Measurements from ENCODE around the gene LRRC36. TPM values are rescaled to one million over a fixed set of nuclear protein-coding genes. Genes with fewer than 3 reads are reported as not detected.

LRRC36 gene
- total and polyA plus RNA-seq, 8 donors, result 0.37 to 33.0 (median 0.96) TPM; not detected in 4

- H3K4me1 ChIP-seq, result peaks cover 22 to 49% (median 43%) of the 10 kb centered on the region in 4 donors
- peaks cover 9 to 17% (median 15%) of the 10 kb centered on the region in 4 donors for H3K36me3 ChIP-seq
- no peak for TF ChIP-seq POLR2A (IDR thresholded peaks at IDR 0.05)
- TF ChIP-seq, protein P1, sequence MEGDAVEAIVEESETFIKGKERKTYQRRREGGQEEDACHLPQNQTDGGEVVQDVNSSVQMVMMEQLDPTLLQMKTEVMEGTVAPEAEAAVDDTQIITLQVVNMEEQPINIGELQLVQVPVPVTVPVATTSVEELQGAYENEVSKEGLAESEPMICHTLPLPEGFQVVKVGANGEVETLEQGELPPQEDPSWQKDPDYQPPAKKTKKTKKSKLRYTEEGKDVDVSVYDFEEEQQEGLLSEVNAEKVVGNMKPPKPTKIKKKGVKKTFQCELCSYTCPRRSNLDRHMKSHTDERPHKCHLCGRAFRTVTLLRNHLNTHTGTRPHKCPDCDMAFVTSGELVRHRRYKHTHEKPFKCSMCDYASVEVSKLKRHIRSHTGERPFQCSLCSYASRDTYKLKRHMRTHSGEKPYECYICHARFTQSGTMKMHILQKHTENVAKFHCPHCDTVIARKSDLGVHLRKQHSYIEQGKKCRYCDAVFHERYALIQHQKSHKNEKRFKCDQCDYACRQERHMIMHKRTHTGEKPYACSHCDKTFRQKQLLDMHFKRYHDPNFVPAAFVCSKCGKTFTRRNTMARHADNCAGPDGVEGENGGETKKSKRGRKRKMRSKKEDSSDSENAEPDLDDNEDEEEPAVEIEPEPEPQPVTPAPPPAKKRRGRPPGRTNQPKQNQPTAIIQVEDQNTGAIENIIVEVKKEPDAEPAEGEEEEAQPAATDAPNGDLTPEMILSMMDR (IDR thresholded peaks at IDR 0.05), result no peak
- no peak for TF ChIP-seq POLR2AphosphoS5 (IDR thresholded peaks at IDR 0.05)
- no peak for TF ChIP-seq EP300 (IDR thresholded peaks at IDR 0.05)
- intact Hi-C loops (cut with DNase I; ENCODE audit: low total_unique reads), result no loop called here
- no peaks in the 10 kb centered on the region for H3K9me3 ChIP-seq
- H3K27me3 ChIP-seq, result peaks cover 0 to 39% (median 0%) of the 10 kb centered on the region in 3 donors
- WGBS, 5 donors, result 35 to 41% (median 38%) methylated on average over 10 to 13 of the region's 13 CpGs
- H3K4me3 ChIP-seq, result peak overlapping the region; percentile 50 to 63 (median 53)
- peak overlapping the region; percentile 65 to 84 (median 81) for H3K27ac ChIP-seq
- DNase-seq, result peak in 1 of 2 donors; percentile 30
Measured at GRCh38 chr16:67431775-67432505, 105.3 kb downstream of the LRRC36 start.

DNA sequence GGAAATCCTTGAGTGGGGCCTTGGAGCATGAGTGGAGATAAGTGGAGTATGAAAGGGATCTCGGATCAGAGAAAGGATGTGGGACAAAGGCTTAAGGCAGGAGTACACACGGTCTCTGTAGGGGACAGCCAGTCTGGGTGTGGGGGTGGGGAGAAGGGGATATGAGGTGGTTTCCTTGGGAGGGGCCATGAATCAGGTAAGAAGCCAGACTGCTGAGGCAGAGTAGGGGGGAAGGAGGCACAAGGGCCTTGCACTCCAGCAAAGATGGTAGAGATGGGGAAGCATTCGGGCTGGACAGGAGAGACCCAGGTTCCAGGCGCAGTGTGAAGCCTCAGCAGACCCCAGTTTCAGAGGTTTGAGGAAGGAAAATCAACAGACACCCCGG lies 105.9 kb downstream of the LRRC36 start:
- Histone ChIP-seq H3K4me3 (peak overlapping the region in 1 of 4 donors; percentile 63), H3K27ac (peak overlapping the region in 1 of 5 donors; percentile 82)

GRCh38 chr16:67433131-67433719 lies 106.6 kb downstream of the LRRC36 start:
- WGBS, 5 donors, result 74 to 89% (median 83%) methylated on average over 3 to 5 of the region's 5 CpGs
- no peak for DNase-seq
- H3K4me3 ChIP-seq, result no peak overlapping the region
- H3K27ac ChIP-seq, result no peak overlapping the region
- peaks cover 22 to 30% (median 28%) of the 10 kb centered on the region in 4 donors for H3K36me3 ChIP-seq
- intact Hi-C loops (cut with DNase I; ENCODE audit: low total_unique reads), result no loop called here
- no peaks in the 10 kb centered on the region for H3K9me3 ChIP-seq
- peaks cover 21 to 44% (median 38%) of the 10 kb centered on the region in 4 donors for H3K4me1 ChIP-seq
- no peak for TF ChIP-seq POLR2AphosphoS5 (IDR thresholded peaks at IDR 0.05)
- TF ChIP-seq EP300 (IDR thresholded peaks at IDR 0.05), result no peak
- H3K27me3 ChIP-seq, result peaks cover 0 to 28% (median 0%) of the 10 kb centered on the region in 3 donors

More for the DNA sequence above, 105.9 kb downstream of the LRRC36 start:
- Histone ChIP-seq H3K27me3 (peaks cover 0 to 36% (median 0%) of the 10 kb centered on the region in 3 donors), H3K4me1 (peaks cover 22 to 49% (median 43%) of the 10 kb centered on the region in 4 donors), H3K36me3 (peaks cover 15 to 23% (median 21%) of the 10 kb centered on the region in 4 donors), H3K9me3 (no peaks in the 10 kb centered on the region)
- 68 to 74% (median 72%) methylated on average over 4 to 5 of the region's 5 CpGs for WGBS, 5 donors
- no peak for DNase-seq
- intact Hi-C loops (cut with DNase I; ENCODE audit: low total_unique reads), result no loop called here
- TF ChIP-seq POLR2AphosphoS5 (IDR thresholded peaks at IDR 0.05) (no peak), POLR2A (IDR thresholded peaks at IDR 0.05) (no peak), EP300 (IDR thresholded peaks at IDR 0.05) (no peak)
- TF ChIP-seq, protein P1 (IDR thresholded peaks at IDR 0.05), result no peak

Small RNA genes within 50 kb of the gene (small RNA-seq; reads per million reads assigned to genes)
- gene RNU1-123P, result 0 reads per million in 4 donors

Other genes starting within 250 kb of the LRRC36 start
- 10 to 100 TPM in 3 of 5 donors, 1 to 10 TPM in 2; 4.6 to 39.6 (median 13.4) TPM for gene PHAF1, start 216.9 kb upstream of the LRRC36 start, total RNA-seq
- gene PHAF1, start 216.9 kb upstream of the LRRC36 start, polyA plus RNA-seq, result 1 to 10 TPM; 5.1 to 7.6 (median 7.5) TPM
- gene B3GNT9, start 175.8 kb upstream of the LRRC36 start, total RNA-seq, result 10 to 100 TPM in 1 of 5 donors, 1 to 10 TPM in 3, under 1 TPM in 1; 0.58 to 11.2 (median 4.3) TPM
- gene B3GNT9, start 175.8 kb upstream of the LRRC36 start, polyA plus RNA-seq, result 1 to 10 TPM; 3.5 to 7.9 (median 4.0) TPM
- gene TRADD, start 166.9 kb upstream of the LRRC36 start, total RNA-seq, result 100 to 1,000 TPM in 1 of 5 donors, 10 to 100 TPM in 4; 10.6 to 112 (median 38.4) TPM
- 10 to 100 TPM; 18.9 to 39.4 (median 34.8) TPM for gene TRADD, start 166.9 kb upstream of the LRRC36 start, polyA plus RNA-seq
- 100 to 1,000 TPM in 1 of 5 donors, 10 to 100 TPM in 3, 1 to 10 TPM in 1; 5.5 to 412 (median 51.3) TPM for gene FBXL8, start 166.9 kb upstream of the LRRC36 start, total RNA-seq
- gene FBXL8, start 166.9 kb upstream of the LRRC36 start, polyA plus RNA-seq, result 10 to 100 TPM in 2 of 3 donors, 1 to 10 TPM in 1; 8.3 to 18.3 (median 10.7) TPM
- 100 to 1,000 TPM in 1 of 5 donors, 10 to 100 TPM in 3, 1 to 10 TPM in 1; 9.5 to 630 (median 36.5) TPM for gene HSF4, start 162.1 kb upstream of the LRRC36 start, total RNA-seq
- gene HSF4, start 162.1 kb upstream of the LRRC36 start, polyA plus RNA-seq, result 10 to 100 TPM; 23.8 to 65.4 (median 27.9) TPM
- gene NOL3, start 156.3 kb upstream of the LRRC36 start, total RNA-seq, result 100 to 1,000 TPM in 1 of 5 donors, 10 to 100 TPM in 4; 11.4 to 492 (median 39.4) TPM
- 10 to 100 TPM; 17.2 to 59.7 (median 21.5) TPM for gene NOL3, start 156.3 kb upstream of the LRRC36 start, polyA plus RNA-seq
- gene MATCAP1, start 142.9 kb upstream of the LRRC36 start, total RNA-seq, result 100 to 1,000 TPM in 1 of 5 donors, 10 to 100 TPM in 4; 13.2 to 156 (median 24.0) TPM
- gene MATCAP1, start 142.9 kb upstream of the LRRC36 start, polyA plus RNA-seq, result 10 to 100 TPM in 1 of 3 donors, 1 to 10 TPM in 2; 8.5 to 25.7 (median 9.5) TPM
- gene EXOC3L1, start 136.7 kb upstream of the LRRC36 start, total RNA-seq, result 10 to 100 TPM in 3 of 5 donors, 1 to 10 TPM in 1, not detected in 1; 1.3 to 25.5 (median 14.5) TPM
- 1 to 10 TPM; 3.9 to 6.8 (median 4.0) TPM for gene EXOC3L1, start 136.7 kb upstream of the LRRC36 start, polyA plus RNA-seq
- 100 to 1,000 TPM in 2 of 5 donors, 10 to 100 TPM in 3; 36.8 to 304 (median 89.7) TPM for gene E2F4, start 134.7 kb upstream of the LRRC36 start, total RNA-seq
- gene E2F4, start 134.7 kb upstream of the LRRC36 start, polyA plus RNA-seq, result 10 to 100 TPM; 32.8 to 44.3 (median 38.7) TPM
- 100 to 1,000 TPM in 2 of 5 donors, 10 to 100 TPM in 3; 11.6 to 133 (median 57.2) TPM for gene ELMO3, start 127.7 kb upstream of the LRRC36 start, total RNA-seq
- gene ELMO3, start 127.7 kb upstream of the LRRC36 start, polyA plus RNA-seq, result 10 to 100 TPM; 20.4 to 44.6 (median 37.1) TPM
- 100 to 1,000 TPM in 1 of 5 donors, 10 to 100 TPM in 3, 1 to 10 TPM in 1; 8.7 to 126 (median 46.4) TPM for gene TMEM208, start 99.7 kb upstream of the LRRC36 start, total RNA-seq
- gene TMEM208, start 99.7 kb upstream of the LRRC36 start, polyA plus RNA-seq, result 100 to 1,000 TPM in 1 of 3 donors, 10 to 100 TPM in 2; 39.6 to 141 (median 89.2) TPM
- gene FHOD1, start 79.3 kb upstream of the LRRC36 start, total RNA-seq, result 100 to 1,000 TPM in 1 of 5 donors, 10 to 100 TPM in 3, 1 to 10 TPM in 1; 6.1 to 101 (median 25.9) TPM
- gene FHOD1, start 79.3 kb upstream of the LRRC36 start, polyA plus RNA-seq, result 10 to 100 TPM; 12.8 to 19.2 (median 15.7) TPM
- 1 to 10 TPM in 2 of 5 donors, under 1 TPM in 2, not detected in 1; 0.89 to 5.3 (median 2.6) TPM for gene SLC9A5, start 77.8 kb upstream of the LRRC36 start, total RNA-seq
- under 1 TPM; 0.19 to 0.43 (median 0.31) TPM for gene SLC9A5, start 77.8 kb upstream of the LRRC36 start, polyA plus RNA-seq
- 10 to 100 TPM in 2 of 5 donors, 1 to 10 TPM in 3; 2.3 to 57.1 (median 8.1) TPM for gene PLEKHG4, start 47.3 kb upstream of the LRRC36 start, total RNA-seq
- gene PLEKHG4, start 47.3 kb upstream of the LRRC36 start, polyA plus RNA-seq, result 1 to 10 TPM; 2.5 to 10.0 (median 3.1) TPM
- gene KCTD19, start 74 bp upstream of the LRRC36 start, total RNA-seq, result 1 to 10 TPM in 2 of 5 donors, not detected in 3; 2.2 to 3.3 TPM
- under 1 TPM in 1 of 3 donors, not detected in 2; 0.03 TPM for gene KCTD19, start 74 bp upstream of the LRRC36 start, polyA plus RNA-seq
- 100 to 1,000 TPM in 1 of 5 donors, 10 to 100 TPM in 3, 1 to 10 TPM in 1; 5.8 to 127 (median 15.8) TPM for gene TPPP3, start 66.7 kb downstream of the LRRC36 start, total RNA-seq
- 10 to 100 TPM in 2 of 3 donors, 1 to 10 TPM in 1; 10.0 to 38.8 (median 11.8) TPM for gene TPPP3, start 66.7 kb downstream of the LRRC36 start, polyA plus RNA-seq
- 10 to 100 TPM in 2 of 5 donors, 1 to 10 TPM in 2, not detected in 1; 6.1 to 33.6 (median 11.6) TPM for gene ZDHHC1, start 89.7 kb downstream of the LRRC36 start, total RNA-seq
- gene ZDHHC1, start 89.7 kb downstream of the LRRC36 start, polyA plus RNA-seq, result 1 to 10 TPM; 2.0 to 4.7 (median 4.4) TPM
- gene HSD11B2, start 104.3 kb downstream of the LRRC36 start, total RNA-seq, result 100 to 1,000 TPM in 1 of 5 donors, 10 to 100 TPM in 1, 1 to 10 TPM in 1, under 1 TPM in 1, not detected in 1; 0.89 to 837 (median 9.6) TPM
- 10 to 100 TPM in 1 of 3 donors, 1 to 10 TPM in 2; 1.5 to 16.7 (median 2.9) TPM for gene HSD11B2, start 104.3 kb downstream of the LRRC36 start, polyA plus RNA-seq
- 100 to 1,000 TPM in 1 of 5 donors, 10 to 100 TPM in 4; 23.5 to 102 (median 72.2) TPM for gene ATP6V0D1, start 154.3 kb downstream of the LRRC36 start, total RNA-seq
- gene ATP6V0D1, start 154.3 kb downstream of the LRRC36 start, polyA plus RNA-seq, result 100 to 1,000 TPM in 1 of 3 donors, 10 to 100 TPM in 2; 36.5 to 102 (median 57.7) TPM
- not detected for gene AGRP, start 156.7 kb downstream of the LRRC36 start, total RNA-seq
- gene AGRP, start 156.7 kb downstream of the LRRC36 start, polyA plus RNA-seq, result not detected
- 100 to 1,000 TPM in 2 of 5 donors, 10 to 100 TPM in 3; 24.0 to 159 (median 38.4) TPM for gene RIPOR1, start 202.0 kb downstream of the LRRC36 start, total RNA-seq
- 10 to 100 TPM; 17.2 to 29.5 (median 23.4) TPM for gene RIPOR1, start 202.0 kb downstream of the LRRC36 start, polyA plus RNA-seq
- 10 to 100 TPM; 29.2 to 47.3 (median 38.8) TPM for gene CTCF, start 235.7 kb downstream of the LRRC36 start, total RNA-seq
- 10 to 100 TPM; 15.0 to 19.9 (median 17.9) TPM for gene CTCF, start 235.7 kb downstream of the LRRC36 start, polyA plus RNA-seq